AG04450 (cell line): ENCODE data around the gene C1QTNF8. TPM values are rescaled to one million over a fixed set of nuclear protein-coding genes. Genes with fewer than 3 reads are reported as not detected.

Experiments used
- CTCF ChIA-PET: fragments of 300-600, 350-600 bp; formaldehyde crosslinking; extraction: SDS; loops from one replicate; lab custom pipeline; 2022; ENCODE audit warnings: antibody characterized with exemption, inconsistent platforms; lab: Charles Lee
- POLR2A ChIA-PET: fragments of 350-600 bp; formaldehyde crosslinking; extraction: SDS; loops from one replicate; lab custom pipeline; 2021; ENCODE audit warnings: antibody characterized with exemption, inconsistent platforms; lab: Yijun Ruan, JAX
- DNase-seq: peaks from one replicate; pipeline ENCODE4 v3.0.0-alpha.2; 2011; ENCODE audit warnings: low read depth, low spot score
- H3K27ac ChIP-seq: one replicate; pipeline ENCODE4 v1.5.1; 2012; ENCODE audit warnings: low read depth, low read length, control low read depth
- H3K27me3 ChIP-seq: one replicate; pipeline ENCODE4 v1.6.0; 2012; ENCODE audit warnings: low read length; ENCODE audit not compliant: control insufficient read depth, insufficient read depth
- H3K4me3 ChIP-seq: 2 replicates; pipeline ENCODE4 v1.5.1; 2011; ENCODE audit warnings: mild to moderate bottlenecking, low read depth, low read length, control low read depth
- H3K9me3 ChIP-seq: 2 replicates; pipeline ENCODE4 v1.5.1; 2012; ENCODE audit warnings: low read length; ENCODE audit not compliant: control insufficient read depth, insufficient read depth
- polyA plus RNA-seq: library from polyadenylated mRNA; depleted of rRNA; stranded (reverse); fragments of >200 nt; gene quantifications from 2 replicates; pipeline ENCODE4 v1.2.3, GENCODE V29; 2011
- TF ChIP-seq, protein P1 (sequence below): IDR thresholded peaks from 2 replicates; pipeline ENCODE4 v1.5.1; 2011; ENCODE audit warnings: low read depth, low read length, control low read depth, inconsistent platforms

The C1QTNF8 gene
- polyA plus RNA-seq, 1 experiment, result not detected

DNA sequence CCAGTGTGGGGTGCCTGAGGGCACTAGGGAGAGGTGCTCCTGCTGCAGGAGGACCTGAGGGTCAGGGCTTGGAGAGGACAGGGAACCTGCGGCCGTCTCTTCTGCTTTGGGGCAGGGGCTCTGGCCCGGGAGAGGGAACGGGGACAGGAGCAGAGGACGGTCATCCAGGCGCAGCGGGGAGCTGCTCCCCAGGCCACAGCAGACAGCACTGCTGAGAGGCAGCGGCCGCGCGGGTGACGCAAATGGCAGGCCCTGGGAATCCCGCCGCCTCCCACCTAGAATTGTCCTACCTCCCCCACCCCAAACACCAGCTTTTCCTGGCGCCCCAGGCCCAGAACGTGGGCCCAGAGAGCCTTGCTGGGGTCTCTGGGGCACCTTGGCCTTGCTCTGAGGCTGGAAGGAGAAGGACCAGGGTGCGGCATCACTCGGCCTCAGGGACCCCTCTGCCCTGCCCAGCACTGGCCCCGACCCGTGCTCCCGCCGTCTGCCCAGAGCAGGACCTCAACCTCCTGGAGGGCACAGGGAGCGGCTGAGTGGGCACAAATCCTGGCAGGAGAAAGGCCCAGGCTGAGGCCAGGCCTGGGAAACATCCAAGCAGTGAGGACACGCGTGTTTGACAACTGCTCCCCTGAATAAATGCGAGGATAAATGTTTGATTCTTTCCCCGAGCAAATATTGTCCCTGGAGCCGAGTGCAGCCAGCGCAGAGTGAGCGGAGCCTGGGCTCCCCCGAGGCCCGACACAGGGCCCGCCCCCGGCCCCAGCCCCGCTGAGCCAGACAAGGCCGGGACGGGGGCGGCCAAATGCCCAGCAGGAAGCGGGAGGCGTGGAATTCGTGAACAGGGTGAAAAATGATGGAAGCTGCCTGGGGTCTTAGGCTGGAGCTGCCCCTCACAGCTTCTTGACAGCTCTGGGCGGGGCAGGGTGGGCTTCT, 15.0 kb downstream of the C1QTNF8 start:
- Histone ChIP-seq H3K27ac (no peak overlapping the region), H3K4me3 (no peak overlapping the region), H3K9me3 (peaks cover 47% of the 10 kb centered on the region), H3K27me3 (peaks cover 15% of the 10 kb centered on the region)
- POLR2A ChIA-PET, result no interaction called here
- TF ChIP-seq, protein P1, sequence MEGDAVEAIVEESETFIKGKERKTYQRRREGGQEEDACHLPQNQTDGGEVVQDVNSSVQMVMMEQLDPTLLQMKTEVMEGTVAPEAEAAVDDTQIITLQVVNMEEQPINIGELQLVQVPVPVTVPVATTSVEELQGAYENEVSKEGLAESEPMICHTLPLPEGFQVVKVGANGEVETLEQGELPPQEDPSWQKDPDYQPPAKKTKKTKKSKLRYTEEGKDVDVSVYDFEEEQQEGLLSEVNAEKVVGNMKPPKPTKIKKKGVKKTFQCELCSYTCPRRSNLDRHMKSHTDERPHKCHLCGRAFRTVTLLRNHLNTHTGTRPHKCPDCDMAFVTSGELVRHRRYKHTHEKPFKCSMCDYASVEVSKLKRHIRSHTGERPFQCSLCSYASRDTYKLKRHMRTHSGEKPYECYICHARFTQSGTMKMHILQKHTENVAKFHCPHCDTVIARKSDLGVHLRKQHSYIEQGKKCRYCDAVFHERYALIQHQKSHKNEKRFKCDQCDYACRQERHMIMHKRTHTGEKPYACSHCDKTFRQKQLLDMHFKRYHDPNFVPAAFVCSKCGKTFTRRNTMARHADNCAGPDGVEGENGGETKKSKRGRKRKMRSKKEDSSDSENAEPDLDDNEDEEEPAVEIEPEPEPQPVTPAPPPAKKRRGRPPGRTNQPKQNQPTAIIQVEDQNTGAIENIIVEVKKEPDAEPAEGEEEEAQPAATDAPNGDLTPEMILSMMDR, result no peak
- no peak for DNase-seq
- CTCF ChIA-PET, result no interaction called here

DNA sequence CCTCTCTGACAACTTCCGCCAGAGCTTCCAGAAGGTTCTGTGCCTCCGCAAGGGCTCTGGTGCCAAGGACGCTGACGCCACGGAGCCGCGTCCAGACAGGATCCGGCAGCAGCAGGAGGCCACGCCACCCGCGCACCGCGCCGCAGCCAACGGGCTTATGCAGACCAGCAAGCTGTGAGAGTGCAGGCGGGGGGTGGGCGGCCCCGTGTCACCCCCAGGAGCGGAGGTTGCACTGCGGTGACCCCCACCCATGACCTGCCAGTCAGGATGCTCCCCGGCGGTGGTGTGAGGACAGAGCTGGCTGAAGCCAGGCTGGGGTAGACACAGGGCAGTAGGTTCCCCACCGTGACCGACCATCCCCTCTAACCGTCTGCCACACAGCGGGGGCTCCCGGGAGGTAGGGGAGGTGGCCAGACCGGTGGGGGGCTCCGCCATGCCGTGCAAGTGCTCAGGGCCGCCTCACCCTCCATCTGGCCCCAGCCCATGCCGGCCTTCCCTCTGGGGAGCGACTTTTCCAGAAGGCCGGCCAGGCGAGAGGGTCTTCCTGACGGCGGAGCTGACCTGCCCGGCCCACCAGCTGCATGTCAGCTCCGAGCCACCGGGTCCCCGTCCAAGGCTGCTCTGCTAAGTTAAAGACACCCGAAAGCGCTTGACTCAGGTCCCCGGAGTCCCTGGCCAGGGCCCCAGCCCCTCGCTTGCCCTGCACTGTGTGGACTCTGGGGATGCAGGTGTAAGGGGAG, 16.1 kb downstream of the C1QTNF8 start:
- CTCF ChIA-PET, result no interaction called here

DNA sequence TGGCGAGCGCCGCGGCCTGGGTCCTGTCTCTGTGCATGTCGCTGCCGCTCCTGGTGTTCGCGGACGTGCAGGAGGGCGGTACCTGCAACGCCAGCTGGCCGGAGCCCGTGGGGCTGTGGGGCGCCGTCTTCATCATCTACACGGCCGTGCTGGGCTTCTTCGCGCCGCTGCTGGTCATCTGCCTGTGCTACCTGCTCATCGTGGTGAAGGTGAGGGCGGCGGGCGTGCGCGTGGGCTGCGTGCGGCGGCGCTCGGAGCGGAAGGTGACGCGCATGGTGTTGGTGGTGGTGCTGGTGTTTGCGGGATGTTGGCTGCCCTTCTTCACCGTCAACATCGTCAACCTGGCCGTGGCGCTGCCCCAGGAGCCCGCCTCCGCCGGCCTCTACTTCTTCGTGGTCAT, 16.7 kb downstream of the C1QTNF8 start:
- TF ChIP-seq, protein P1, result no peak
- peaks cover 15% of the 10 kb centered on the region for H3K27me3 ChIP-seq
- no peak for DNase-seq
- POLR2A ChIA-PET, result no interaction called here
- no peak overlapping the region for H3K27ac ChIP-seq
- no peak overlapping the region for H3K4me3 ChIP-seq
- CTCF ChIA-PET, result no interaction called here
- peaks cover 33% of the 10 kb centered on the region for H3K9me3 ChIP-seq

More for the DNA sequence above, 16.1 kb downstream of the C1QTNF8 start:
- no peak for DNase-seq
- H3K27ac ChIP-seq, result no peak overlapping the region
- POLR2A ChIA-PET, result no interaction called here
- H3K4me3 ChIP-seq, result no peak overlapping the region
- H3K9me3 ChIP-seq, result peaks cover 39% of the 10 kb centered on the region
- H3K27me3 ChIP-seq, result peaks cover 15% of the 10 kb centered on the region
- TF ChIP-seq, protein P1, result no peak

GRCh38 chr16:1078579-1079021, 17.4 kb downstream of the C1QTNF8 start:
- CTCF ChIA-PET, result no interaction called here
- H3K27me3 ChIP-seq, result peaks cover 15% of the 10 kb centered on the region

More at GRCh38 chr16:1078579-1079021, 17.4 kb downstream of the C1QTNF8 start:
- Histone ChIP-seq H3K9me3 (peaks cover 26% of the 10 kb centered on the region; the same call in 1 of the 2 replicates), H3K4me3 (no peak overlapping the region), H3K27ac (no peak overlapping the region)
- no peak for DNase-seq
- TF ChIP-seq, protein P1, result no peak
- POLR2A ChIA-PET, result no interaction called here
